ENCODE measurements around the gene ST7L.
"Not testable (repeated sequence)": the region's sequence is repeated elsewhere in the genome, so short reads cannot be mapped to it uniquely, and the experiment has no call there.

The ST7L gene

GRCh38 chr1:112626887-112627286 lies 7.9 kb upstream of the ST7L start:
- Mint-ChIP-seq H3K27me3 (no peaks in the 10 kb centered on the region), H3K4me1 (peaks cover 88% of the 10 kb centered on the region), H3K4me3 (no peak overlapping the region), H3K36me3 (ENCODE audit: low read depth) (peaks cover 71% of the 10 kb centered on the region), H3K27ac (peak overlapping the region; percentile 30), H3K9me3 (no peaks in the 10 kb centered on the region)
- no peak for DNase-seq
- no peak for ATAC-seq

GRCh38 chr1:112626193-112626592 lies 7.3 kb upstream of the ST7L start:
- Mint-ChIP-seq H3K4me1 (peaks cover 83% of the 10 kb centered on the region), H3K27me3 (no peaks in the 10 kb centered on the region), H3K27ac (peak overlapping the region; percentile 61), H3K4me3 (peak overlapping the region; percentile 2), H3K36me3 (ENCODE audit: low read depth) (peaks cover 65% of the 10 kb centered on the region), H3K9me3 (no peaks in the 10 kb centered on the region)
- ATAC-seq (no peak), DNase-seq (no peak)

- H3K4me3 Mint-ChIP-seq = no peak overlapping the region
- DNase-seq = no peak
These were observed 6.8 kb upstream of the ST7L start for GRCh38 chr1:112625696-112626095.

GRCh38 chr1:112624493-112624892 lies 5.6 kb upstream of the ST7L start:
- not testable (repeated sequence) for DNase-seq, H3K9me3 Mint-ChIP-seq, H3K27me3 Mint-ChIP-seq, ATAC-seq
- Mint-ChIP-seq H3K36me3 (ENCODE audit: low read depth) (peaks cover 65% of the 10 kb centered on the region), H3K4me3 (peak overlapping the region; percentile 16), H3K4me1 (peaks cover 79% of the 10 kb centered on the region), H3K27ac (peak overlapping the region; percentile 61)

More at GRCh38 chr1:112625696-112626095, 6.8 kb upstream of the ST7L start:
- Mint-ChIP-seq H3K27ac (peak overlapping the region; percentile 61), H3K27me3 (no peaks in the 10 kb centered on the region), H3K36me3 (ENCODE audit: low read depth) (peaks cover 63% of the 10 kb centered on the region), H3K4me1 (peaks cover 83% of the 10 kb centered on the region), H3K9me3 (no peaks in the 10 kb centered on the region)
- ATAC-seq = no peak

GRCh38 chr1:112620377-112620695 lies 1.4 kb upstream of the ST7L start:
- peaks cover 33% of the 10 kb centered on the region for H3K36me3 Mint-ChIP-seq (ENCODE audit: low read depth)
- peak overlapping the region; percentile 94 for H3K4me3 Mint-ChIP-seq
- peaks cover 51% of the 10 kb centered on the region for H3K4me1 Mint-ChIP-seq
- ATAC-seq = no peak
- H3K27ac Mint-ChIP-seq = peak overlapping the region; percentile 100
- H3K27me3 Mint-ChIP-seq = no peaks in the 10 kb centered on the region
- no peaks in the 10 kb centered on the region for H3K9me3 Mint-ChIP-seq
- DNase-seq = no peak

- no peaks in the 10 kb centered on the region for H3K9me3 Mint-ChIP-seq
- H3K4me1 Mint-ChIP-seq = peaks cover 45% of the 10 kb centered on the region
- peaks cover 30% of the 10 kb centered on the region for H3K36me3 Mint-ChIP-seq (ENCODE audit: low read depth)
- peak within 1 kb of the TSS; percentile 94 for H3K4me3 Mint-ChIP-seq
- peak within 1 kb of the TSS; percentile 100 for H3K27ac Mint-ChIP-seq
- peak; percentile 93 for ATAC-seq
- no peaks in the 10 kb centered on the region for H3K27me3 Mint-ChIP-seq
- DNase-seq = peak; percentile 91
These were observed 806 bp upstream of the ST7L start, which contains the start of gene CAPZA1 for GRCh38 chr1:112619518-112620376. Gene CAPZA1, plus strand, starts transcription at chr1:112619832. Its CDS starts 13 bp downstream, at chr1:112619845.

GRCh38 chr1:112618114-112618720 lies 724 bp downstream of the ST7L start:
- peaks cover 34% of the 10 kb centered on the region for H3K4me1 Mint-ChIP-seq
- peak; percentile 25 for ATAC-seq

GRCh38 chr1:112614460-112615065 lies 4.4 kb downstream of the ST7L start:
- H3K9me3 Mint-ChIP-seq = no peaks in the 10 kb centered on the region
- H3K27ac Mint-ChIP-seq = no peak overlapping the region
- DNase-seq (no peak), ATAC-seq (no peak)
- H3K4me3 Mint-ChIP-seq = no peak overlapping the region
- H3K4me1 Mint-ChIP-seq = peaks cover 12% of the 10 kb centered on the region
- peaks cover 23% of the 10 kb centered on the region for H3K36me3 Mint-ChIP-seq (ENCODE audit: low read depth)
- H3K27me3 Mint-ChIP-seq = no peaks in the 10 kb centered on the region

More at GRCh38 chr1:112618114-112618720, 724 bp downstream of the ST7L start:
- no peaks in the 10 kb centered on the region for H3K27me3 Mint-ChIP-seq
- H3K9me3 Mint-ChIP-seq = no peaks in the 10 kb centered on the region
- H3K4me3 Mint-ChIP-seq = peak overlapping the region; percentile 94
- H3K36me3 Mint-ChIP-seq (ENCODE audit: low read depth) = peaks cover 24% of the 10 kb centered on the region
- DNase-seq = no peak
- peak overlapping the region; percentile 100 for H3K27ac Mint-ChIP-seq

- no peak for ATAC-seq
- Mint-ChIP-seq H3K27ac (no peak overlapping the region), H3K9me3 (no peaks in the 10 kb centered on the region), H3K4me1 (no peaks in the 10 kb centered on the region), H3K36me3 (ENCODE audit: low read depth) (peaks cover 28% of the 10 kb centered on the region), H3K27me3 (no peaks in the 10 kb centered on the region), H3K4me3 (no peak overlapping the region)
- no peak for DNase-seq
These were observed 13.2 kb downstream of the ST7L start for GRCh38 chr1:112605633-112606327.

GRCh38 chr1:112603541-112603940 lies 15.4 kb downstream of the ST7L start:
- no peaks in the 10 kb centered on the region for H3K27me3 Mint-ChIP-seq
- DNase-seq = no peak
- H3K36me3 Mint-ChIP-seq (ENCODE audit: low read depth) = peaks cover 24% of the 10 kb centered on the region
- no peak for ATAC-seq
- no peak overlapping the region for H3K4me3 Mint-ChIP-seq
- no peak overlapping the region for H3K27ac Mint-ChIP-seq
- no peaks in the 10 kb centered on the region for H3K4me1 Mint-ChIP-seq
- H3K9me3 Mint-ChIP-seq = no peaks in the 10 kb centered on the region

GRCh38 chr1:112603012-112603411 lies 15.9 kb downstream of the ST7L start:
- DNase-seq (no peak), ATAC-seq (no peak)
- no peaks in the 10 kb centered on the region for H3K27me3 Mint-ChIP-seq
- no peak overlapping the region for H3K4me3 Mint-ChIP-seq
- peaks cover 24% of the 10 kb centered on the region for H3K36me3 Mint-ChIP-seq (ENCODE audit: low read depth)
- H3K27ac Mint-ChIP-seq = no peak overlapping the region
- H3K9me3 Mint-ChIP-seq = no peaks in the 10 kb centered on the region
- no peaks in the 10 kb centered on the region for H3K4me1 Mint-ChIP-seq

GRCh38 chr1:112599477-112599876 lies 19.5 kb downstream of the ST7L start:
- ATAC-seq = no peak
- Mint-ChIP-seq H3K27me3 (no peaks in the 10 kb centered on the region), H3K27ac (no peak overlapping the region), H3K36me3 (ENCODE audit: low read depth) (peaks cover 16% of the 10 kb centered on the region), H3K4me1 (no peaks in the 10 kb centered on the region), H3K4me3 (no peak overlapping the region), H3K9me3 (no peaks in the 10 kb centered on the region)
- no peak for DNase-seq

GRCh38 chr1:112594208-112594876 lies 24.6 kb downstream of the ST7L start:
- Mint-ChIP-seq H3K27ac (no peak overlapping the region), H3K4me1 (no peaks in the 10 kb centered on the region), H3K4me3 (no peak overlapping the region), H3K27me3 (no peaks in the 10 kb centered on the region), H3K9me3 (peaks cover 8% of the 10 kb centered on the region), H3K36me3 (ENCODE audit: low read depth) (peaks cover 24% of the 10 kb centered on the region)
- DNase-seq (no peak), ATAC-seq (no peak)

GRCh38 chr1:112589766-112590165 lies 29.2 kb downstream of the ST7L start:
- ATAC-seq (no peak), DNase-seq (no peak)
- no peaks in the 10 kb centered on the region for H3K27me3 Mint-ChIP-seq
- H3K36me3 Mint-ChIP-seq (ENCODE audit: low read depth) = peaks cover 35% of the 10 kb centered on the region
- no peak overlapping the region for H3K27ac Mint-ChIP-seq
- peaks cover 8% of the 10 kb centered on the region for H3K9me3 Mint-ChIP-seq
- no peak overlapping the region for H3K4me3 Mint-ChIP-seq
- H3K4me1 Mint-ChIP-seq = no peaks in the 10 kb centered on the region

Data from activated naive CD8-positive, alpha-beta T cell treated with anti-CD3 and anti-CD28 coated beads, Interleukin-2, amount 50 U/mL, for 24 hours (primary cell).